Activated CD8-positive, alpha-beta memory T cell treated with anti-CD3 and anti-CD28 coated beads for 48 hours (primary cell): ENCODE data around the gene TMEM255B.
"Not testable (repeated sequence)": the region's sequence is repeated elsewhere in the genome, so short reads cannot be mapped to it uniquely, and the experiment has no call there.

Source experiments
- DNase-seq, 3 experiments: peaks; one replicate each; pipeline ENCODE4 v3.0.0-alpha.2; 2020; ENCODE audit warnings: low read depth in 2 of 3, low spot score in 2 of 3

TMEM255B gene

GRCh38 chr13:113785051-113786010 is 26.3 kb downstream of the TMEM255B start:
- DNase-seq = no peak

GRCh38 chr13:113786262-113786841 is 27.3 kb downstream of the TMEM255B start:
- no peak for DNase-seq

- no peak for DNase-seq
These were observed 28.7 kb downstream of the TMEM255B start for GRCh38 chr13:113787694-113788093.

- DNase-seq = no peak
These were observed 29.5 kb downstream of the TMEM255B start for GRCh38 chr13:113788413-113789135.

GRCh38 chr13:113789167-113789566 is 30.1 kb downstream of the TMEM255B start:
- no peak for DNase-seq

GRCh38 chr13:113789931-113790330 is 30.9 kb downstream of the TMEM255B start:
- not testable (repeated sequence) for DNase-seq

GRCh38 chr13:113791226-113791625 is 32.2 kb downstream of the TMEM255B start:
- DNase-seq = no peak

- DNase-seq = no peak
These were observed 32.7 kb downstream of the TMEM255B start for GRCh38 chr13:113791761-113792160.

- no peak for DNase-seq
These were observed 33.3 kb downstream of the TMEM255B start for GRCh38 chr13:113792236-113792770.

- no peak for DNase-seq
These were observed 34.1 kb downstream of the TMEM255B start for GRCh38 chr13:113792886-113793717.

- no peak for DNase-seq
These were observed 34.7 kb downstream of the TMEM255B start for GRCh38 chr13:113793718-113794085.

- no peak for DNase-seq
These were observed 35.1 kb downstream of the TMEM255B start for GRCh38 chr13:113794086-113794485.

- no peak for DNase-seq
These were observed 35.7 kb downstream of the TMEM255B start for GRCh38 chr13:113794764-113795173.

- not testable (repeated sequence) for DNase-seq
These were observed 36.3 kb downstream of the TMEM255B start for GRCh38 chr13:113795362-113795761.

GRCh38 chr13:113796211-113796963 is 37.4 kb downstream of the TMEM255B start:
- no peak for DNase-seq

- no peak for DNase-seq
These were observed 38.1 kb downstream of the TMEM255B start for GRCh38 chr13:113796964-113797676.

GRCh38 chr13:113798200-113798811 is 39.3 kb downstream of the TMEM255B start:
- DNase-seq = no peak

GRCh38 chr13:113800576-113800926 is 41.5 kb downstream of the TMEM255B start:
- DNase-seq = no peak
